HL-60 (cell line): Measurements from ENCODE around the gene NCOR1.

Experiments
- DNase-seq, 2 experiments: peaks; one replicate each; pipeline ENCODE4 v3.0.0-alpha.2; 2010 to 2020; ENCODE audit warnings: low read depth in 1 of 2, low spot score in 1 of 2
- H3K27ac ChIP-seq: fragments of 250-450 bp; sonication (Bioruptor Pico); replicated peaks from 2 replicates; pipeline ENCODE4 v1.5.1; 2020; ENCODE audit warnings: mild to moderate bottlenecking, moderate library complexity
- H3K27me3 ChIP-seq: fragments of 250-450 bp; sonication (Bioruptor Pico); 2 replicates; pipeline ENCODE4 v1.5.1; 2021; ENCODE audit warnings: mild to moderate bottlenecking, moderate library complexity; ENCODE audit not compliant: insufficient read depth, poor library complexity, severe bottlenecking
- H3K4me3 ChIP-seq: replicated peaks from 2 replicates; pipeline ENCODE4 v1.5.1; 2011; ENCODE audit warnings: mild to moderate bottlenecking, control low read depth, low read length; ENCODE audit not compliant: insufficient read depth
- GABPA ChIP-seq: IDR thresholded peaks from 2 replicates; pipeline ENCODE4 v1.6.1; 2012; ENCODE audit warnings: low read depth
- POLR2AphosphoS5 ChIP-seq: IDR thresholded peaks from 2 replicates; pipeline ENCODE4 v1.6.1; 2012; ENCODE audit warnings: low read depth
- SPI1 ChIP-seq: IDR thresholded peaks from 2 replicates; pipeline ENCODE4 v1.6.1; 2012; ENCODE audit warnings: low read depth, mild to moderate bottlenecking, borderline replicate concordance
- TF ChIP-seq, protein P1 (sequence below): IDR thresholded peaks from one replicate; pipeline ENCODE4 v1.5.1; 2011; ENCODE audit warnings: low read length, control low read depth, inconsistent platforms; ENCODE audit not compliant: insufficient read depth
- TF ChIP-seq, protein P2 (sequence below): IDR thresholded peaks from 2 replicates; pipeline ENCODE4 v1.6.1; 2012; ENCODE audit warnings: low read depth; ENCODE audit not compliant: insufficient replicate concordance

The NCOR1 gene

DNA sequence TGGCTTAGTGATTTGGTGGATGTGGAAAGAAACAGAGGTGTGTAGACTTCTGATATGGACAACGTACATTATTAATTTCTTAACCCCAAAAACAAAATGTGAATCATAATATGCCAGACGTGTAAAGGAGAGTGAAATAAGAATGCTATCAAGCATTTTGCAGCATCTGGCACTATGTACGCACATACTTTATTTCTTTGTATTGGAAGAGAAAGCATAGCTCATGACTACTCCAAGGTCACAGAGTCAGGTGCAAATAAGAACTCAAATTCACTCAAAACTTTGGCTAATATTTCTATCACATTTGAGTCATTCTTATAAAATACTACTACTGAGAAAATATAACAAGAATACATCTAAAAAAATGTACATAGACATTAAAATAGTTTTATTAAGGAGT, 140.9 kb downstream of the NCOR1 start:
- TF ChIP-seq, protein P1, sequence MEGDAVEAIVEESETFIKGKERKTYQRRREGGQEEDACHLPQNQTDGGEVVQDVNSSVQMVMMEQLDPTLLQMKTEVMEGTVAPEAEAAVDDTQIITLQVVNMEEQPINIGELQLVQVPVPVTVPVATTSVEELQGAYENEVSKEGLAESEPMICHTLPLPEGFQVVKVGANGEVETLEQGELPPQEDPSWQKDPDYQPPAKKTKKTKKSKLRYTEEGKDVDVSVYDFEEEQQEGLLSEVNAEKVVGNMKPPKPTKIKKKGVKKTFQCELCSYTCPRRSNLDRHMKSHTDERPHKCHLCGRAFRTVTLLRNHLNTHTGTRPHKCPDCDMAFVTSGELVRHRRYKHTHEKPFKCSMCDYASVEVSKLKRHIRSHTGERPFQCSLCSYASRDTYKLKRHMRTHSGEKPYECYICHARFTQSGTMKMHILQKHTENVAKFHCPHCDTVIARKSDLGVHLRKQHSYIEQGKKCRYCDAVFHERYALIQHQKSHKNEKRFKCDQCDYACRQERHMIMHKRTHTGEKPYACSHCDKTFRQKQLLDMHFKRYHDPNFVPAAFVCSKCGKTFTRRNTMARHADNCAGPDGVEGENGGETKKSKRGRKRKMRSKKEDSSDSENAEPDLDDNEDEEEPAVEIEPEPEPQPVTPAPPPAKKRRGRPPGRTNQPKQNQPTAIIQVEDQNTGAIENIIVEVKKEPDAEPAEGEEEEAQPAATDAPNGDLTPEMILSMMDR: no peak
- no peak for TF ChIP-seq SPI1
- no peak for TF ChIP-seq GABPA
- no peak for TF ChIP-seq POLR2AphosphoS5
- TF ChIP-seq, protein P2, sequence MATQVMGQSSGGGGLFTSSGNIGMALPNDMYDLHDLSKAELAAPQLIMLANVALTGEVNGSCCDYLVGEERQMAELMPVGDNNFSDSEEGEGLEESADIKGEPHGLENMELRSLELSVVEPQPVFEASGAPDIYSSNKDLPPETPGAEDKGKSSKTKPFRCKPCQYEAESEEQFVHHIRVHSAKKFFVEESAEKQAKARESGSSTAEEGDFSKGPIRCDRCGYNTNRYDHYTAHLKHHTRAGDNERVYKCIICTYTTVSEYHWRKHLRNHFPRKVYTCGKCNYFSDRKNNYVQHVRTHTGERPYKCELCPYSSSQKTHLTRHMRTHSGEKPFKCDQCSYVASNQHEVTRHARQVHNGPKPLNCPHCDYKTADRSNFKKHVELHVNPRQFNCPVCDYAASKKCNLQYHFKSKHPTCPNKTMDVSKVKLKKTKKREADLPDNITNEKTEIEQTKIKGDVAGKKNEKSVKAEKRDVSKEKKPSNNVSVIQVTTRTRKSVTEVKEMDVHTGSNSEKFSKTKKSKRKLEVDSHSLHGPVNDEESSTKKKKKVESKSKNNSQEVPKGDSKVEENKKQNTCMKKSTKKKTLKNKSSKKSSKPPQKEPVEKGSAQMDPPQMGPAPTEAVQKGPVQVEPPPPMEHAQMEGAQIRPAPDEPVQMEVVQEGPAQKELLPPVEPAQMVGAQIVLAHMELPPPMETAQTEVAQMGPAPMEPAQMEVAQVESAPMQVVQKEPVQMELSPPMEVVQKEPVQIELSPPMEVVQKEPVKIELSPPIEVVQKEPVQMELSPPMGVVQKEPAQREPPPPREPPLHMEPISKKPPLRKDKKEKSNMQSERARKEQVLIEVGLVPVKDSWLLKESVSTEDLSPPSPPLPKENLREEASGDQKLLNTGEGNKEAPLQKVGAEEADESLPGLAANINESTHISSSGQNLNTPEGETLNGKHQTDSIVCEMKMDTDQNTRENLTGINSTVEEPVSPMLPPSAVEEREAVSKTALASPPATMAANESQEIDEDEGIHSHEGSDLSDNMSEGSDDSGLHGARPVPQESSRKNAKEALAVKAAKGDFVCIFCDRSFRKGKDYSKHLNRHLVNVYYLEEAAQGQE: no peak
- H3K4me3 ChIP-seq: no peak overlapping the region
- no peak for DNase-seq
- H3K27ac ChIP-seq: no peak overlapping the region
- peaks cover 3% of the 10 kb centered on the region for H3K27me3 ChIP-seq

DNA sequence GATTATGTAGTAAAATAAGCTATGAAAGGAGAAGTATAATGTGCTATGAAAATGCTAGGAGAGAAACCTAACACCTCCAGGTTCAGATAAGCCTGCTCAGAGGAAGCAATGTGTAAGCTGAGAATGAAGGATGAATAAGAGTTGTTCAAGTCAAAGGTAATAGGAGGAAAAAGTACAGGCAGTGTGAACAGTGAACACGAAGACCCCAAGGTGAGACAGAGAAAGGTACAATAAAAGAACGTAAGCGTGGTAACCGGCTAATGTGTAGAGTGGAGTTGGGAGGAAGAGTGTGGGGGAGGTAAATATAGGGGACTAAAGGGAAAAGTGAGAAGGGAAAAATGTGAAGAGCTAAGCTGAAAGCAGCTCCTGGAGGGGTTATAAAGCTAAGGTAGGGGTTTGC, 141.5 kb downstream of the NCOR1 start:
- DNase-seq: no peak
- TF ChIP-seq GABPA (no peak), SPI1 (no peak), POLR2AphosphoS5 (no peak)
- TF ChIP-seq, protein P2: no peak
- TF ChIP-seq, protein P1: no peak
- Histone ChIP-seq H3K27me3 (peaks cover 3% of the 10 kb centered on the region), H3K4me3 (no peak overlapping the region), H3K27ac (no peak overlapping the region)

DNA sequence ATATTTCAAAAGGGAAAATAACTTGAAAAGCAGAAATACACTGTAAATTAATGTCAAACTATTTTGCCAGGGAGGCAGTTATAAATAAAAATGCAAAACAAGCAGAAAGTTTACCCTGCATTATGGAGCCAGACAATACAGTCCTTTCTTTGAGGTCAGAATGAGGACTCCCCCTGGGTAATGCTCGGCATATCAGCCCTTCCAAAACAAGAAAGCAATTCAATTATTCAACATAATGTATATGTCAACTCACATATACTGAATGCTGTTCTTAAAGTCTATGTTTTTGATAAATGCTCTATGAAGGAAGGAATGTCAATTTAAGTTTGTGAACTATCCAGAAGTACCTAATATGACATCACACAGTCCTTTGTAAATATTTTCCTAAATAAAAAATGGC, 143.3 kb downstream of the NCOR1 start:
- H3K27ac ChIP-seq: no peak overlapping the region
- H3K27me3 ChIP-seq: no peaks in the 10 kb centered on the region
- no peak overlapping the region for H3K4me3 ChIP-seq
- TF ChIP-seq, protein P2: no peak
- no peak for TF ChIP-seq POLR2AphosphoS5
- no peak for TF ChIP-seq SPI1
- TF ChIP-seq GABPA: no peak
- TF ChIP-seq, protein P1: no peak
- no peak for DNase-seq
